HG02884 (cell line): ENCODE results near the gene LIPM.

Source experiments
- ATAC-seq: cut with Tn5 transposase; IDR thresholded peaks from one replicate; pipeline ENCODE4 v1.9.1; 2021; ENCODE audit warnings: mild to moderate bottlenecking, moderate library complexity; ENCODE audit not compliant: unreplicated experiment

Gene LIPM

GRCh38 chr10:88800152-88801125 lies 2.1 kb upstream of the LIPM start:
- no peak for ATAC-seq

GRCh38 chr10:88803641-88804040 lies 1.1 kb downstream of the LIPM start:
- ATAC-seq = no peak

GRCh38 chr10:88804083-88804812 lies 1.7 kb downstream of the LIPM start:
- no peak for ATAC-seq

GRCh38 chr10:88805361-88805760 lies 2.8 kb downstream of the LIPM start:
- no peak for ATAC-seq

GRCh38 chr10:88805924-88806323 lies 3.4 kb downstream of the LIPM start:
- no peak for ATAC-seq

- no peak for ATAC-seq
These were observed 7.1 kb downstream of the LIPM start for GRCh38 chr10:88809621-88810020.

GRCh38 chr10:88810196-88810961 lies 7.8 kb downstream of the LIPM start:
- ATAC-seq = no peak

GRCh38 chr10:88813200-88813599 lies 10.7 kb downstream of the LIPM start:
- ATAC-seq = no peak

GRCh38 chr10:88819290-88819689 lies 16.8 kb downstream of the LIPM start:
- ATAC-seq = no peak

GRCh38 chr10:88820748-88821401 lies 18.3 kb downstream of the LIPM start:
- ATAC-seq = no peak

GRCh38 chr10:88826388-88826787 lies 23.9 kb downstream of the LIPM start:
- ATAC-seq = no peak

- ATAC-seq = no peak
These were observed 25.1 kb downstream of the LIPM start for GRCh38 chr10:88827671-88828070.

- no peak for ATAC-seq
These were observed 25.8 kb downstream of the LIPM start for GRCh38 chr10:88828310-88828709.

GRCh38 chr10:88830643-88831268 lies 28.2 kb downstream of the LIPM start:
- ATAC-seq = no peak

- ATAC-seq = no peak
These were observed 29.2 kb downstream of the LIPM start for GRCh38 chr10:88831709-88832108.

GRCh38 chr10:88832376-88832775 lies 29.8 kb downstream of the LIPM start:
- no peak for ATAC-seq

- no peak for ATAC-seq
These were observed 30.6 kb downstream of the LIPM start for GRCh38 chr10:88833156-88833555.

GRCh38 chr10:88833723-88834122 lies 31.2 kb downstream of the LIPM start:
- no peak for ATAC-seq

- peak; percentile 77 for ATAC-seq
These were observed 32.8 kb downstream of the LIPM start for GRCh38 chr10:88835096-88835909.

- ATAC-seq = no peak
These were observed 33.3 kb downstream of the LIPM start for GRCh38 chr10:88835910-88836221.
